B cell (primary cell): Measurements from ENCODE around the gene ARHGAP15. TPM values are rescaled to one million over a fixed set of nuclear protein-coding genes. Genes with fewer than 3 reads are reported as not detected.

Experiments used
- ATAC-seq: fragments of 200-7000 bp; cut with Tn5 transposase; one replicate; pipeline ENCODE4 v1.10.0; 2021; ENCODE audit warnings: low read depth, mild to moderate bottlenecking, moderate number of reproducible peaks, moderate library complexity
- CTCF ChIA-PET: fragments of 350-600 bp; sonication (Branson Sonifier 250); formaldehyde crosslinking; loops from one replicate; lab custom pipeline; 2021; ENCODE audit warnings: antibody characterized with exemption, inconsistent platforms; lab: Charles Lee
- POLR2A ChIA-PET: fragments of 350-600 bp; sonication (Branson Sonifier 250); formaldehyde crosslinking; loops from one replicate; lab custom pipeline; 2021; ENCODE audit warnings: antibody characterized with exemption; lab: Charles Lee
- DNase-seq: peaks from one replicate; pipeline ENCODE4 v3.0.0; 2013
- H2AFZ ChIP-seq: 2 replicates; pipeline ENCODE4 v1.6.1; 2012; ENCODE audit warnings: mild to moderate bottlenecking, low read depth, low read length; ENCODE audit not compliant: insufficient read depth, poor library complexity, severe bottlenecking
- H3K27ac ChIP-seq, 2 donors: 1 replicate in 1 of 2; 2 replicates in 1 of 2; pipeline ENCODE4 v1.5.1; 2012 to 2013; ENCODE audit warnings: low read length in 2 of 2, mild to moderate bottlenecking in 2 of 2, moderate library complexity in 1 of 2
- H3K27me3 ChIP-seq, 4 experiments: fragments of 200-600 bp in 1 of 4; sonication (generic) in 1 of 4; replicated peaks in 1 of 4; 1 replicate in 2 of 4; 2 replicates in 2 of 4; pipeline versions ENCODE4 v1.6.1 to v1.7.0; 2013 to 2016; ENCODE audit warnings: low read length in 3 of 4, mild to moderate bottlenecking in 2 of 4, mixed read lengths in 1 of 4, moderate library complexity in 1 of 4; ENCODE audit not compliant: insufficient read depth in 4 of 4, control insufficient read depth in 3 of 4; ENCODE audit errors: control extremely low read depth in 1 of 4
- H3K36me3 ChIP-seq, 2 experiments: replicated peaks in 1 of 2; 1 replicate in 1 of 2; 2 replicates in 1 of 2; pipeline versions ENCODE4 v1.6.1 to v1.7.1; 2013; ENCODE audit warnings: low read length in 1 of 2; ENCODE audit not compliant: insufficient read depth in 2 of 2, control insufficient read depth in 1 of 2; ENCODE audit errors: control extremely low read depth in 1 of 2, extremely low read depth in 1 of 2
- H3K4me1 ChIP-seq, 2 donors: fragments of 200-600 bp in 1 of 2; sonication (generic) in 1 of 2; 1 replicate in 1 of 2; 2 replicates in 1 of 2; pipeline versions ENCODE4 v1.5.1 to v1.6.1; 2013 to 2017; ENCODE audit warnings: low read length in 2 of 2; ENCODE audit not compliant: control insufficient read depth in 2 of 2, insufficient read depth in 2 of 2
- H3K4me2 ChIP-seq: replicated peaks from 2 replicates; pipeline ENCODE3; 2012; ENCODE audit warnings: mild to moderate bottlenecking, low read depth, low read length; ENCODE audit not compliant: poor library complexity, severe bottlenecking
- H3K4me3 ChIP-seq, 5 experiments: fragments of 200-600 bp in 1 of 5; sonication (generic) in 1 of 5; 1 replicate in 3 of 5; 2 replicates in 2 of 5; pipeline versions ENCODE4 v1.5.1 to v1.7.0; 2011 to 2016; ENCODE audit warnings: low read length in 4 of 5, mild to moderate bottlenecking in 4 of 5, low read depth in 2 of 5, control low read depth in 1 of 5, moderate library complexity in 1 of 5; ENCODE audit not compliant: insufficient read depth in 1 of 5; ENCODE audit errors: control extremely low read depth in 1 of 5, extremely low read depth in 1 of 5
- H3K79me2 ChIP-seq: fragments of 200-600 bp; sonication (generic); one replicate; pipeline ENCODE4 v1.6.0; 2016; ENCODE audit warnings: low read length; ENCODE audit not compliant: control insufficient read depth, insufficient read depth
- H3K9ac ChIP-seq: fragments of 200-600 bp; sonication (generic); 2 replicates; pipeline ENCODE4 v1.6.1; 2017; ENCODE audit warnings: mild to moderate bottlenecking, low read length, moderate library complexity
- H3K9me3 ChIP-seq, 3 donors: one replicate each; pipeline versions ENCODE4 v1.6.1 to v1.7.1; 2013; ENCODE audit warnings: low read length in 2 of 3; ENCODE audit not compliant: control insufficient read depth in 2 of 3, insufficient read depth in 1 of 3; ENCODE audit errors: control extremely low read depth in 1 of 3
- H4K20me1 ChIP-seq: 2 replicates; pipeline ENCODE4 v1.6.0; 2012; ENCODE audit warnings: mild to moderate bottlenecking, low read length; ENCODE audit not compliant: insufficient read depth, control insufficient read depth, poor library complexity, severe bottlenecking
- H3K27ac Mint-ChIP-seq: one replicate; pipeline ENCODE4 v1.8.0; 2021; ENCODE audit warnings: mixed read lengths
- H3K27me3 Mint-ChIP-seq: one replicate; pipeline ENCODE4 v1.8.0; 2021; ENCODE audit warnings: mixed read lengths
- H3K4me1 Mint-ChIP-seq: one replicate; pipeline ENCODE4 v1.8.0; 2021; ENCODE audit warnings: mixed read lengths
- H3K4me3 Mint-ChIP-seq: one replicate; pipeline ENCODE4 v1.8.0; 2021; ENCODE audit warnings: mixed read lengths
- H3K9me3 Mint-ChIP-seq: one replicate; pipeline ENCODE4 v1.8.0; 2022; ENCODE audit warnings: mixed read lengths; ENCODE audit not compliant: insufficient read depth
- CTCF ChIP-seq: fragments of 200-600 bp; IDR thresholded peaks from one replicate; pipeline ENCODE4 v1.8.0; 2022; ENCODE audit warnings: antibody characterized with exemption, mild to moderate bottlenecking
- EZH2 ChIP-seq: IDR thresholded peaks from 2 replicates; pipeline ENCODE4 v1.6.1; 2012; ENCODE audit warnings: borderline replicate concordance, low read depth, mild to moderate bottlenecking, moderate library complexity, low read length; ENCODE audit not compliant: insufficient read depth, poor library complexity, severe bottlenecking
- WGBS: methylation state at CpG from one replicate; pipeline ENCODE4 v1.1.5; 2013; ENCODE audit warnings: missing lambda C conversion rate; ENCODE audit not compliant: insufficient coverage; 5-methylcytosine and 5-hydroxymethylcytosine counted together
- intact Hi-C: fragments of 100-400 bp; cut with micrococcal nuclease; formaldehyde crosslinking; loops from one replicate; pipeline ENCODE4 v1.10.0; 2022
- polyA plus RNA-seq: library from polyadenylated mRNA; depleted of rRNA; stranded (reverse); fragments of >200 nt; gene quantifications from 2 replicates; pipeline ENCODE4 v1.2.3, GENCODE V29; 2012
- total RNA-seq, 2 donors: library from RNA; stranded (reverse); fragments of 120-200 nt in 1 of 2; gene quantifications; 1 replicate in 1 of 2; 2 replicates in 1 of 2; pipeline versions ENCODE4 v1.2.3 to v1.2.4, GENCODE V29; 2013 to 2022

Gene ARHGAP15
- total and polyA plus RNA-seq, 2 donors (not counting 1 experiment from before 2014, with no cell fraction given) = 58.6 to 187 TPM

- no peaks in the 10 kb centered on the region for H3K27me3 ChIP-seq
- H3K27ac Mint-ChIP-seq = no peak overlapping the region
- peaks cover 3 to 7% of the 10 kb centered on the region in 2 experiments for H3K36me3 ChIP-seq
- H4K20me1 ChIP-seq = peaks cover 12% of the 10 kb centered on the region
- H3K4me2 ChIP-seq = no peak overlapping the region
- no peaks in the 10 kb centered on the region for H3K79me2 ChIP-seq
- H3K4me3 ChIP-seq = no peak overlapping the region
- H3K4me1 Mint-ChIP-seq = no peaks in the 10 kb centered on the region
- ChIA-PET CTCF (no interaction called here), POLR2A (no interaction called here)
- no peak for ATAC-seq
- H3K27ac ChIP-seq = no peak overlapping the region
- no CpG with 5 or more reads among the region's 4 CpGs for WGBS
- DNase-seq = no peak
- no peaks in the 10 kb centered on the region for H3K9me3 ChIP-seq
- intact Hi-C loops = no loop called here
- no peak for TF ChIP-seq CTCF
- no peak for TF ChIP-seq EZH2
- H3K4me3 Mint-ChIP-seq = no peak overlapping the region
- H3K9ac ChIP-seq = no peak overlapping the region
- H2AFZ ChIP-seq = no peak overlapping the region
- H3K9me3 Mint-ChIP-seq = no peaks in the 10 kb centered on the region
- no peaks in the 10 kb centered on the region for H3K27me3 Mint-ChIP-seq
- no peaks in the 10 kb centered on the region for H3K4me1 ChIP-seq
Observed at GRCh38 chr2:143615562-143615961, 486.3 kb downstream of the ARHGAP15 start.

GRCh38 chr2:143616452-143616851 lies 487.2 kb downstream of the ARHGAP15 start:
- ChIA-PET POLR2A (interaction anchor here (0.6 kb wide), 1 partner anchor 1715 kb away, joined by 3 read pairs; no protein-coding TSS in a partner anchor), CTCF (interaction anchor here (1.4 kb wide), 1 partner anchor 9 kb away, joined by 3 read pairs; no protein-coding TSS in a partner anchor)
- peaks cover 12% of the 10 kb centered on the region for H4K20me1 ChIP-seq
- peaks cover 3 to 7% of the 10 kb centered on the region in 2 experiments for H3K36me3 ChIP-seq
- TF ChIP-seq CTCF (no peak), EZH2 (no peak)
- H3K27ac ChIP-seq = no peak overlapping the region
- Mint-ChIP-seq H3K4me1 (no peaks in the 10 kb centered on the region), H3K27ac (no peak overlapping the region), H3K27me3 (no peaks in the 10 kb centered on the region), H3K4me3 (no peak overlapping the region), H3K9me3 (no peaks in the 10 kb centered on the region)
- H3K4me1 ChIP-seq = no peaks in the 10 kb centered on the region
- intact Hi-C loops = no loop called here
- H3K9me3 ChIP-seq = no peaks in the 10 kb centered on the region
- H3K27me3 ChIP-seq = no peaks in the 10 kb centered on the region
- no peak overlapping the region for H2AFZ ChIP-seq
- H3K4me2 ChIP-seq = no peak overlapping the region
- H3K79me2 ChIP-seq = no peaks in the 10 kb centered on the region
- no peak overlapping the region for H3K9ac ChIP-seq
- no peak for ATAC-seq
- no peak for DNase-seq
- H3K4me3 ChIP-seq = no peak overlapping the region
- WGBS = 100% methylated on average over 1 of the region's 6 CpGs
